Dendritic cell treated with granulocyte-macrophage colony-stimulating factor and Interleukin-4, amounts not matched to agents 40 ng/mL and 50 ng/mL, for 4 days (primary cell): ENCODE measurements around the gene TMEM79.
"Not testable (repeated sequence)": the region's sequence is repeated elsewhere in the genome, so short reads cannot be mapped to it uniquely, and the experiment has no call there.

Experiments used
- H3K27ac Mint-ChIP-seq: one replicate; pipeline ENCODE4 v1.8.0; 2022; ENCODE audit warnings: mild to moderate bottlenecking, mixed read lengths
- H3K27me3 Mint-ChIP-seq: one replicate; pipeline ENCODE4 v1.8.0; 2022; ENCODE audit warnings: mild to moderate bottlenecking, mixed read lengths
- H3K36me3 Mint-ChIP-seq: one replicate; pipeline ENCODE4 v1.8.0; 2022; ENCODE audit warnings: low read depth, mixed read lengths
- H3K4me1 Mint-ChIP-seq: one replicate; pipeline ENCODE4 v1.8.0; 2022; ENCODE audit warnings: low read depth, mixed read lengths
- H3K4me3 Mint-ChIP-seq: one replicate; pipeline ENCODE4 v1.8.0; 2022; ENCODE audit warnings: mild to moderate bottlenecking, moderate library complexity, mixed read lengths
- H3K9me3 Mint-ChIP-seq: one replicate; pipeline ENCODE4 v1.8.0; 2022; ENCODE audit warnings: mixed read lengths
- intact Hi-C: fragments of 100-400 bp; cut with micrococcal nuclease; formaldehyde crosslinking; loops from one replicate; pipeline ENCODE4 v1.15.0; 2022

The TMEM79 gene

DNA sequence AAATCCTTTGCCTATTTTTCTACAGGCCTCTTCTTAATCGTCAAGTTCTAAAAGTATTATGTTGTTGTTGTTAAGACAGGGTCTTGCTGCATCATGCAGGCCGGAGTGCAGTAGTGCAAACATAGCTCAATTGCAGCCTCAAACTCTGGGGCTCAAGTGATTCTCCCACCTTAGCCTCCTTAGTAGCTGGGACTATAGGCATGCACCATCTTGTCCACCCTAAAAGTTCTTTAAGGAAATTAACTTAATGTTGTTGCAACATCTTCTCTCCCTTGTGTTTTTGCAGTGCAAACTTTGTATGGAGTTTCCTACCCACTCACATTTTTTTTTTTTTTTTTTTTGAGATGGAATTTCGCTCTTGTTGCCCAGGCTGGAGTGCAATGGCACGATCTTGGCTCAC lies 19.1 kb downstream of the TMEM79 start:
- intact Hi-C loops = no loop called here
- no peaks in the 10 kb centered on the region for H3K4me1 Mint-ChIP-seq
- H3K9me3 Mint-ChIP-seq = no peaks in the 10 kb centered on the region
- peaks cover 50% of the 10 kb centered on the region for H3K36me3 Mint-ChIP-seq
- no peak overlapping the region for H3K27ac Mint-ChIP-seq
- no peak overlapping the region for H3K4me3 Mint-ChIP-seq
- H3K27me3 Mint-ChIP-seq = no peaks in the 10 kb centered on the region

DNA sequence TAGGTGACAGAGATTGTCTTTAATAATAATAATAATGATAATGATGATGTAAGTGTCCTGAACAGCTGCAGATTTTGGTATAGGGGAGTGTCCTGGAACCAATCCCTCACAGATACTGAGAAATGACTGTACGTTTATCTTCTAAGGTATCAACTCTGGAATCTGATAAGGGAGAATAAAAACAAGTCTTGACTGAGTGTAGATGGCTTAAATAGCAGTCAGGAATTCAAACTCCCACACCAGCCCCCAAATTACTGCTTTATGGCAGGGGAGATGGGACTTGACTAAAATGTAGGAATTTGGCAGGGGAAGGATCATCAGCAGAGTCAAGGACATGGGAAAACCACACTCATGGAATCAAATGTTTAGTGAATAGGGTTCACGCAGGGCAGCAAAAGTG lies 21.1 kb downstream of the TMEM79 start:
- Mint-ChIP-seq H3K36me3 (peaks cover 69% of the 10 kb centered on the region), H3K9me3 (no peaks in the 10 kb centered on the region), H3K4me3 (no peak overlapping the region), H3K27me3 (no peaks in the 10 kb centered on the region), H3K4me1 (no peaks in the 10 kb centered on the region), H3K27ac (no peak overlapping the region)
- intact Hi-C loops = no loop called here

DNA sequence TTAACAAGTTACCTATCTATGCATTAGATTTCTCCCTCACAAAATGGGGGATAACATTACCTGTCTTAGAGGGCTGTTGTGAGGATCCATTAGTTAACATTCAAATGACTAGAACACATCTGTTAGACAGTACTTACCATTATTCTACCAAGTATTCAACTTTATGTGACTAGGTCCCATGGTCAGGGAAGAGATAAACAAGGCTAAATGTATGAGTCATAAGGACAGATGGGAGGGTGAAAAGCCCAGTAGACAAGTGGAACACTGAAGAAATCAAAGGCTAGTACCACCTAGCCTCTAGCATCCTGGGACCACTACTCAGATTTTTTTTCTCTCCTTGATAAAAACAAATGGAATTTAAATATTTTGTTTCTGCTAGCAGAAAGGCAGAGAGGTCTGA lies 24.0 kb downstream of the TMEM79 start:
- Mint-ChIP-seq H3K4me1 (peaks cover 5% of the 10 kb centered on the region), H3K4me3 (no peak overlapping the region), H3K27me3 (no peaks in the 10 kb centered on the region), H3K9me3 (no peaks in the 10 kb centered on the region), H3K36me3 (peaks cover 95% of the 10 kb centered on the region), H3K27ac (no peak overlapping the region)
- intact Hi-C loops = no loop called here

DNA sequence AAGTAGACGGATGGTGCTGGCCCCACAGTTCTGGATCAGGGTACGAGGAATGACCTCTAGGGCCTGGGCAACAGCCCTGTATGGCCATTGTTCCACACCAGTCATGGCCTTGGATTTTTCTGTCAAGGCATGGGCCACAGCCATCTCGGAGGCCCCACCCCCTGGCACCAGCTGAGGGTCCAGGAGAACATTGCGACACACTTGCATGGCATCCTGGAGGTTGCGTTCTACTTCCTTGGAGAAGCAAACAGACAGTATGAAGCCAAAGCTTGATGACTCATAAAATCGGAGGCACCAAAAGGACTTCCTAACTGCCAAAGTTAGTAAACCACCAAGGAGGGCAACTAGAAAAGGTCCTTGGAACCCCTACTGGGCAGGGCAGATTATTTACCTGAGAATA lies 26.8 kb downstream of the TMEM79 start:
- Mint-ChIP-seq H3K27me3 (no peaks in the 10 kb centered on the region), H3K4me1 (peaks cover 11% of the 10 kb centered on the region), H3K36me3 (peaks cover 92% of the 10 kb centered on the region), H3K27ac (no peak overlapping the region), H3K4me3 (no peak overlapping the region), H3K9me3 (no peaks in the 10 kb centered on the region)
- intact Hi-C loops = no loop called here

DNA sequence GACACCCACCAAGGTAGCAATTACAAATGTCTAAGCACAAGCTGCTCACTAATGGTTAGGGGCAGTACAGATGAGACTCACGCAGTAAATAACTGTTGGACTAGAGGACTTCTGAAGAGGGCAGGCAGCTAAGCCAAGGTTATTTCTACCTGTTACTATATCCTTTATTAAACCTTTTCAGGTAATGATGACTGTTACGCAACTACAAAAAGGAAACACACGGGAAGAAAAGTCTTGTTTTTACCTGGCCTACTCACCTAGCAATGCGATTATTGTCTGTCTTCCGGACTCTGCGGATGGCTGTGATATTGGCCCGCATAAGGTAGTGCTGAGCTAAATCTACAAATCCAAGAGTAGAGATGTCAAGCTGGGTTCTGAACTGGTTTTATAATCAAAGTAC lies 32.8 kb downstream of the TMEM79 start:
- no peak overlapping the region for H3K27ac Mint-ChIP-seq
- no peaks in the 10 kb centered on the region for H3K27me3 Mint-ChIP-seq
- intact Hi-C loops = no loop called here
- H3K4me3 Mint-ChIP-seq = no peak overlapping the region
- H3K4me1 Mint-ChIP-seq = peaks cover 11% of the 10 kb centered on the region
- peaks cover 91% of the 10 kb centered on the region for H3K36me3 Mint-ChIP-seq
- H3K9me3 Mint-ChIP-seq = no peaks in the 10 kb centered on the region

DNA sequence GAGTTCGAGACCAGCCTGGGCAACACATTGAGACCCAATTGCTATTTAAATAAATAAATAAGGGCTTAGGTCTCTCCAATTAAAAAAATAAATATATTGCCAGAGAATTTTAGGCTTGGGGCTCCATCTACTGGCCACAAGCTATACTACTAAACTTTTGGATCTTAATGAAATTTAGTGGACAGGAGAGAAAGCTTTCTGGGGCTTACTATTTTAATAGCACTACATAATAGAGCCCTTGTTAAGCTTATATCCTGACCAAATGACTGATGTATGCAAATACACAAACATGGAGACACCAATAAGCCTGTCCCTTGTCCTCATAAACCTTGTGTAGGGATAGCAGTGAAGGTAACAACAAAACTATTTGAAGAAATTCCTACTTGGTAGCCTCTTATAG lies 35.5 kb downstream of the TMEM79 start:
- no peaks in the 10 kb centered on the region for H3K9me3 Mint-ChIP-seq
- no peaks in the 10 kb centered on the region for H3K27me3 Mint-ChIP-seq
- H3K27ac Mint-ChIP-seq = no peak overlapping the region
- H3K4me1 Mint-ChIP-seq = peaks cover 5% of the 10 kb centered on the region
- H3K4me3 Mint-ChIP-seq = no peak overlapping the region
- H3K36me3 Mint-ChIP-seq = peaks cover 91% of the 10 kb centered on the region
- intact Hi-C loops = no loop called here

DNA sequence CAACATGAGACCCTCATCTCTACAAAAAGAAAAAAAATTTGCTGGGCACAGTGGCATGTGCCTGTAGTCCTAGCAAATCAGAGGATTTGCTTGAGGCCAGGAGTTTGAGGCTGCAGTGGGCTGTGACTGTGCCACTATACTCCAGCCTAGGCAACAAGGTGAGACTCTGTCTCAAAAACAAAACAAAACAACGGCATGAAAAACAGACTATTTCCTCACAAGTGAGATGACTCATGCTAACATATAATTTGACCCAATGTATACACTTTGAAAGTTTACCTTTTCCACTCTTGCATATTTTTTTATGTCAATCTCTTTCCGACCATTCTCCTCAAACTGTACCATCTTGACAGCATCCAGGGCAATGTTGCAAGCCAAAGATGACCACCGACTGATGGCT lies 36.4 kb downstream of the TMEM79 start:
- intact Hi-C loops = no loop called here
- Mint-ChIP-seq H3K4me1 (no peaks in the 10 kb centered on the region), H3K36me3 (peaks cover 93% of the 10 kb centered on the region), H3K27ac (no peak overlapping the region), H3K27me3 (no peaks in the 10 kb centered on the region), H3K4me3 (no peak overlapping the region), H3K9me3 (no peaks in the 10 kb centered on the region)

DNA sequence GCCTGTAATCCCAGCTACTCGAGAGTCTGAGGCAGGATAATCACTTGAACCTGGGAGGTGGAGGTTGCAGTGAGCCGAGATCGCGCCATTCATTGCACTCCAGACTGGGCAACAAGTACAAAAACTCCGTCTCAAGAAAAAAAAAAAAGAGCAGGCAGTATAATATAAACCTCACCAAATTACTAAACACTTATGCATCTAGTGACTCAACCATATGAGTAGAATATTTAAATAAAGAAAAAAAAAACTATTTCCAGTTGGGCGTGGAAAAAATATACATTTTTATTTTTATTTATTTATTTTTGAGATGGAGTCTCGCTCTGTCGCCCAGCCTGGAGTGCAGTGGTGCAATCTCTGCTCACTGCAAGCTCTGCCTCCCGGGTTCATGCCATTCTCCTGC lies 39.1 kb downstream of the TMEM79 start:
- H3K4me3 Mint-ChIP-seq, H3K27ac Mint-ChIP-seq, H3K4me1 Mint-ChIP-seq, H3K9me3 Mint-ChIP-seq, H3K27me3 Mint-ChIP-seq, intact Hi-C loops: not testable (repeated sequence)
- H3K36me3 Mint-ChIP-seq = peaks cover 89% of the 10 kb centered on the region

DNA sequence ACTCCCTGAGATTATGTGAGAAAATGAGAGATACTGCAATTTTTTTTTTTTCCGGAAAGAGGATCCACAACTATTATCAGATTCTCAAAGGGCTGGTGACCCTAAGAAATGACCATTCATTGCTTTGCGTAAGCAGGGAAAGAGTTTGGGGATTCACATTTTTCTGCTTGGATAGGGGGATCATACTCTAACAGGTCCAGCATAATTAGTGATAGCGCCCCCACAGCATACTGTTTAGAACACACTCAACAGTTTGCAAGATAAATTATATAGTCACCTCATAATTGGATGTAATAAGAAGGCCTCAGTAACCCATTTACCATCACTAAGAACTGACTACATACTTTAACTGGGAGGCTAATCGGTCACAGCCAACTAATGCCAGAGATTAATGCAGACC lies 52.1 kb downstream of the TMEM79 start:
- Mint-ChIP-seq H3K27ac (no peak overlapping the region), H3K4me3 (no peak overlapping the region), H3K36me3 (peaks cover 68% of the 10 kb centered on the region), H3K27me3 (no peaks in the 10 kb centered on the region), H3K4me1 (peaks cover 21% of the 10 kb centered on the region), H3K9me3 (no peaks in the 10 kb centered on the region)
- intact Hi-C loops = loop anchor here (10.0 kb wide), 1 partner anchor 51 kb away; the partner anchor contains the start of genes SMG5 and TMEM79

DNA sequence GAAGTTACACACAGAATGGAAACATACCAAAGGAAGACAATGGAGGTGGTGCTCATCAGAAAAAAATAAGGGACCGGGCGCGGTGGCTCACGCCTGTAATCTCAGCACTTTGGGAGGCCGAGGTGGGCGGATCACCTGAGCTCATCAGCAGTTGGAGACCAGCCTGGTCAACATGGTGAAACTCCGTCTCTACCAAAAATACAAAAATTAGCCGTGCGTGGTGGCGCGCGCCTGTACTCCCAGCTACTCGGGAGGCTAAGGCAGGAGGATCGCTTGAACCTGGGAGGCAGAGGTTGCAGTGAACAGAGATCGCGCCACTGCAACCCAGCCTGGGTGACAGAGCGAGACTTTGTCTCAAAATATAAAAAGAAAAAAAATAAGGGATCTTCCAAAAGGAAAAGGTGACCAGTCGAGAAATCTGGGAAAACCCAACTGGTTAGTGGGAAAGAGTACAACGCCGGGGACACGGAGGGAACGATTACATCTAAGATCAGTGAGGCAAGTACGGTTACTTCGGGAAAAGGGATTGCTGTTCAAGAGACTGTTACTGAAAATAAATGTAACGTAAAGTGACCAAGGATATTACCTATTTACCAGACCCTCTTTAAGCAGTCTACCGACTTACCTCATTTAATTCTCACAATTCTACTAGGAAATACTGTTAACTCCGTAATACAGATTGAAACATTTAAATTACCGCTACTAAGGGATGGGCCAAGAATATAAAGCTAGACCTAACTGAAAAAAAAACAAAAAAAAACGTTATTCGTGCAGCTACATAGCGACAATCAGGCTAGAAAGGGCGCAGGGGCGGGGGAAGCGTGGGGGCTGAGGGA lies 53.1 kb downstream of the TMEM79 start:
- peaks cover 58% of the 10 kb centered on the region for H3K36me3 Mint-ChIP-seq
- intact Hi-C loops = loop anchor here (10.0 kb wide), 1 partner anchor 52 kb away; the partner anchor contains the start of genes SMG5 and TMEM79
- no peaks in the 10 kb centered on the region for H3K27me3 Mint-ChIP-seq
- peak overlapping the region; percentile 98 for H3K4me3 Mint-ChIP-seq
- peaks cover 21% of the 10 kb centered on the region for H3K4me1 Mint-ChIP-seq
- peak overlapping the region; percentile 90 for H3K27ac Mint-ChIP-seq
- no peaks in the 10 kb centered on the region for H3K9me3 Mint-ChIP-seq

DNA sequence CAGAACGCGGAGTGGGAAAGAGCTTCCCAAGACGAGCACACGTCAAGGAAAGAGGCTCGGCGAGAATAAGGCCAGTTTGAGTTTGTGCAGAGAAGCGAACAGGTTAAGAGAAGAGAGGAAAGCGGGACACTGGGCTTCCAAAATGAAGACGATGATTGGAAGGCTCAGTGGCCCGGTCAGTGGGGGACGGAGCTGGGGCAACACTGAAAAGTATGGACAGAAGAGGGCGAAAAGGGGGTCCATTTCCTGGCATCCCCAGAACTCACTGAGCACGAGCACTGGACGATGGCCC lies 53.7 kb downstream of the TMEM79 start:
- Mint-ChIP-seq H3K27ac (peak overlapping the region; percentile 90), H3K36me3 (peaks cover 52% of the 10 kb centered on the region), H3K9me3 (no peaks in the 10 kb centered on the region), H3K27me3 (no peaks in the 10 kb centered on the region), H3K4me1 (peaks cover 21% of the 10 kb centered on the region), H3K4me3 (peak overlapping the region; percentile 98)
- intact Hi-C loops = loop anchor here (10.0 kb wide), 1 partner anchor 53 kb away; the partner anchor contains the start of genes SMG5 and TMEM79

DNA sequence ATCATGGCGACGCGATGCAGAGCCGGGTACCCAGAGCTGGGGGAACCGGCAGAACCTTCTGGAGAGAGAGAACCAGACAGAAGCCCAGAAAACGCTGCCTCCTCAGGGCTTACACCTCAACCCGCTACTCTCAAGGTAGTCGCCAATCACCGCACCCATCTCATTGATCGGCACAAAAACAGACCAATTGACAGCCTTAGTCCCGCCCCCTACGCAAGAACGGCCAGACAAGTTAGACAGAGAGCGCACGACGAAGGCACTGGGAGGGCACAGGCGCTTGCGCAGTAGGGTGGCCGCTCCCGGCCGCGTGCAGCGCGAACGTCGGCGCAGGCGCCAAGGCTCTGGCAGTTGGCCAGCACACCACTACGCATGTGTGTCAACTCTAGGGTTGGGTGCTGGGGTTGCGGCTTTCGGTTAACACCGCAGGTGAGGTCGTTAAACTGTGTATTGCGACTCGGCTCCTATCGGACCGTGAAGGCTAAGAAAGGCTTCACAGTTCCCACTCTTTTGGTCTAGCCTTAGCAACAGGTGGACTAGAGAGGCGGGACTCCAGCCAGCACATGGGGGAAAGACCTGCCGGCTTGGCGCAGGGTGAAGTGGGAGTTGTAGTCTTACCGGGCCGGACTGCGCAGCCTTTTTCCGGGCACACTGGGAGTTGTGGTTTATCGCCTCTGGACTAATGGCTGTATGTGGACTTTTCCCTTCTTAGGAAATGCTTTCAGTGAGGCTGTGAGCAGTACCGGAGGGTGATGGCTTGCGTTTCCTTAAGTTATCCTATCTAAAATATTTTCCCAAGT lies 54.3 kb downstream of the TMEM79 start, which contains the start of the genes CCT3 and TSACC:
CCT3 (minus strand) TSS at position 113 of the 797 bp plus-strand sequence; CDS start at position 5, 108 bp downstream.
TSACC (plus strand) TSS at position 347 of the 797 bp plus-strand sequence. CDS start 1,232 bp downstream, outside the sequence.
- peak within 1 kb of the TSS; percentile 98 for H3K4me3 Mint-ChIP-seq
- no peaks in the 10 kb centered on the region for H3K9me3 Mint-ChIP-seq
- H3K36me3 Mint-ChIP-seq = peaks cover 48% of the 10 kb centered on the region
- H3K4me1 Mint-ChIP-seq = peaks cover 21% of the 10 kb centered on the region
- H3K27ac Mint-ChIP-seq = peak within 1 kb of the TSS; percentile 90
- no peaks in the 10 kb centered on the region for H3K27me3 Mint-ChIP-seq
- intact Hi-C loops = loop anchor here (10.0 kb wide), 1 partner anchor 54 kb away; the partner anchor contains the start of genes SMG5 and TMEM79
